ENCODE data around the gene TRMT5. TPM values are rescaled to one million over a fixed set of nuclear protein-coding genes. Genes with fewer than 3 reads are reported as not detected.

TRMT5 gene
- total RNA-seq, 1 donor: 16.0 TPM

DNA sequence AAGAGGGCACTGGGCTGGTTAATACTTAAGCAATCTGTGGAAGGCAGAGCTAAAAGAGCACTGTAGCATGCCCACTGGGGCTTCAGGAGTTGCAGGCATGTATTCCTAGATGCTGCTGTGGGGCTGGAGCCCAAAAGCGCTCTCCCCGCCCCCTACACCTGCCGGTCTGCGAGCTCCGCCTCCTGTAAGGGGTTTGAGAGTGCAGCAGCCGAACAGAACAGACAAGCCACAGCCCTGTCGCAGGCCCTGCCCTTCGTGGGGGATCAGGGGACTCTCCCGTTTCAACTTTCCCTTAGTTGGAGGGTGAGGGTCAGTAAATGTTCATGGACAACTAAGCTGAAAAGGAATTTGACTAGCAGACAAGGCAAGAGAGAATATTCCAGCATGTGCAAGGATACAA lies 17.7 kb upstream of the TRMT5 start:
- DNase-seq (ENCODE audit: low read depth): no peak
- no peak overlapping the region for H3K4me3 ChIP-seq (ENCODE audit: low read depth, low read length)
- TF ChIP-seq, protein P1, sequence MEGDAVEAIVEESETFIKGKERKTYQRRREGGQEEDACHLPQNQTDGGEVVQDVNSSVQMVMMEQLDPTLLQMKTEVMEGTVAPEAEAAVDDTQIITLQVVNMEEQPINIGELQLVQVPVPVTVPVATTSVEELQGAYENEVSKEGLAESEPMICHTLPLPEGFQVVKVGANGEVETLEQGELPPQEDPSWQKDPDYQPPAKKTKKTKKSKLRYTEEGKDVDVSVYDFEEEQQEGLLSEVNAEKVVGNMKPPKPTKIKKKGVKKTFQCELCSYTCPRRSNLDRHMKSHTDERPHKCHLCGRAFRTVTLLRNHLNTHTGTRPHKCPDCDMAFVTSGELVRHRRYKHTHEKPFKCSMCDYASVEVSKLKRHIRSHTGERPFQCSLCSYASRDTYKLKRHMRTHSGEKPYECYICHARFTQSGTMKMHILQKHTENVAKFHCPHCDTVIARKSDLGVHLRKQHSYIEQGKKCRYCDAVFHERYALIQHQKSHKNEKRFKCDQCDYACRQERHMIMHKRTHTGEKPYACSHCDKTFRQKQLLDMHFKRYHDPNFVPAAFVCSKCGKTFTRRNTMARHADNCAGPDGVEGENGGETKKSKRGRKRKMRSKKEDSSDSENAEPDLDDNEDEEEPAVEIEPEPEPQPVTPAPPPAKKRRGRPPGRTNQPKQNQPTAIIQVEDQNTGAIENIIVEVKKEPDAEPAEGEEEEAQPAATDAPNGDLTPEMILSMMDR (IDR thresholded peaks at IDR 0.05; ENCODE audit: insufficient read depth, low read depth, low read length): no peak

GRCh38 chr14:60989599-60989998 lies 8.7 kb upstream of the TRMT5 start:
- H3K4me3 ChIP-seq (ENCODE audit: low read depth, low read length): no peak overlapping the region
- TF ChIP-seq, protein P1 (IDR thresholded peaks at IDR 0.05; ENCODE audit: insufficient read depth, low read depth, low read length): no peak
- DNase-seq (ENCODE audit: low read depth): peak; percentile 46

- TF ChIP-seq, protein P1 (IDR thresholded peaks at IDR 0.05; ENCODE audit: insufficient read depth, low read depth, low read length): no peak
- H3K4me3 ChIP-seq (ENCODE audit: low read depth, low read length): no peak overlapping the region
- DNase-seq (ENCODE audit: low read depth): no peak
Measured at GRCh38 chr14:60986500-60986899, 5.6 kb upstream of the TRMT5 start.

DNA sequence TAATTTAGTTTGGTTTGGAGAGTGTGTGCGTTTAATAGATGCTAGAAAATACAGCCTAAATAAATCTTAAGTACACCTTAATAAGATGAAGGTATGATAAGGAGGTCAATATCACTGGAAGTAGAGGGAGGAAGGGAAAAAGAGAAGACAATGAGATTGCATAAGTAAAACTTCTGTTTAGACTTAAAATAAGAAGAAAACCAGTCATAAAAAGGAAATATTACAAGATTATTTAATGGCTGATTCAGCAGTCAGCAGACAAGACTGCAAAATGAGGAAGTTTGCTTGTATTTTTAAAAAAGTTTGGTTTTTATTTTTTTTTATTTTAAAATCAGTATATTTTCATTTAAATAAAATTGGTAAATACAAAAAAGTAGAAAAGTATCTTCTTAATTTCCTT lies 3.3 kb upstream of the TRMT5 start:
- no peak for DNase-seq (ENCODE audit: low read depth)
- TF ChIP-seq, protein P1 (IDR thresholded peaks at IDR 0.05; ENCODE audit: insufficient read depth, low read depth, low read length): no peak
- no peak overlapping the region for H3K4me3 ChIP-seq (ENCODE audit: low read depth, low read length)

GRCh38 chr14:60981633-60982455 lies 965 bp upstream of the TRMT5 start:
- TF ChIP-seq, protein P1 (IDR thresholded peaks at IDR 0.05; ENCODE audit: insufficient read depth, low read depth, low read length): no peak
- H3K4me3 ChIP-seq (ENCODE audit: low read depth, low read length): peak overlapping the region; percentile 96
- peak; percentile 88 for DNase-seq (ENCODE audit: low read depth)

GRCh38 chr14:60977847-60978246 lies 3.0 kb downstream of the TRMT5 start:
- no peak for DNase-seq (ENCODE audit: low read depth)
- TF ChIP-seq, protein P1 (IDR thresholded peaks at IDR 0.05; ENCODE audit: insufficient read depth, low read depth, low read length): no peak
- peak overlapping the region; percentile 4 for H3K4me3 ChIP-seq (ENCODE audit: low read depth, low read length)

Measured in fibroblast of villous mesenchyme (primary cell).